Measurements from ENCODE around the gene SACM1L. TPM values are rescaled to one million over a fixed set of nuclear protein-coding genes. Genes with fewer than 3 reads are reported as not detected.

SACM1L gene
- total RNA-seq, 1 experiment from 2014 or later: 31.6 TPM

DNA sequence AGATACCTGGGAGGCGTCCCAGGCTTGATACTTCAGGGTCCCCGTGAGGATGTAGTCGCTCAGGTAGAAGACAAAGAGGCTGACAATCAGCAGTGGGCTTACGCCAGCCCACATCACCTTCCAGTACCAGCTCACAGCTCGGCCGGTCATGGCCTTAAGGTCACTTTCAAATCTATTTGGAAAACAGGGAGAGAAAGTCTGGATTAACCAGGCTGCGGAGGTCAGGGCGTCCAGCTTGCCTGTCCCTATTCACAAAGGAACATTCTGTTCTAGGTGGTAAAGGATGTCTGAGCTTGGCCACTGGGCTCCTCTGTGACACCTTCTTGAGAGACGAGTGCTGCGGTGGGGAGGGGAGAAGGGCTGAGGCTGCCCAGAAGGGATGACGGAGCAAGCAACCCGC, 70.7 kb downstream of the SACM1L start:
- Histone ChIP-seq H3K4me3 (ENCODE audit: low read depth in 2 of 2, low read length in 2 of 2) (no peak overlapping the region), H3K27ac (ENCODE audit: low read length) (no peak overlapping the region), H3K36me3 (ENCODE audit: control insufficient read depth, insufficient read depth, low read length) (no peaks in the 10 kb centered on the region), H3K27me3 (ENCODE audit: control insufficient read depth, insufficient read depth, low read length) (no peaks in the 10 kb centered on the region), H3K4me1 (ENCODE audit: control insufficient read depth, insufficient read depth, low read length) (no peaks in the 10 kb centered on the region), H3K9me3 (ENCODE audit: control insufficient read depth, insufficient read depth, low read depth, low read length) (no peaks in the 10 kb centered on the region)
- ChIA-PET CTCF (no interaction called here), POLR2A (no interaction called here)
- no peak for TF ChIP-seq POLR2AphosphoS5 (IDR thresholded peaks at IDR 0.05; ENCODE audit: low read depth, low read length)
- TF ChIP-seq CTCF (IDR thresholded peaks at IDR 0.05): no peak
- TF ChIP-seq SIN3A (IDR thresholded peaks at IDR 0.05; ENCODE audit: borderline replicate concordance, insufficient read depth, low read depth, low read length): no peak
- no peak for TF ChIP-seq TCF7L2 (IDR thresholded peaks at IDR 0.05; ENCODE audit: low read depth, low read length)
- TF ChIP-seq, protein P1, sequence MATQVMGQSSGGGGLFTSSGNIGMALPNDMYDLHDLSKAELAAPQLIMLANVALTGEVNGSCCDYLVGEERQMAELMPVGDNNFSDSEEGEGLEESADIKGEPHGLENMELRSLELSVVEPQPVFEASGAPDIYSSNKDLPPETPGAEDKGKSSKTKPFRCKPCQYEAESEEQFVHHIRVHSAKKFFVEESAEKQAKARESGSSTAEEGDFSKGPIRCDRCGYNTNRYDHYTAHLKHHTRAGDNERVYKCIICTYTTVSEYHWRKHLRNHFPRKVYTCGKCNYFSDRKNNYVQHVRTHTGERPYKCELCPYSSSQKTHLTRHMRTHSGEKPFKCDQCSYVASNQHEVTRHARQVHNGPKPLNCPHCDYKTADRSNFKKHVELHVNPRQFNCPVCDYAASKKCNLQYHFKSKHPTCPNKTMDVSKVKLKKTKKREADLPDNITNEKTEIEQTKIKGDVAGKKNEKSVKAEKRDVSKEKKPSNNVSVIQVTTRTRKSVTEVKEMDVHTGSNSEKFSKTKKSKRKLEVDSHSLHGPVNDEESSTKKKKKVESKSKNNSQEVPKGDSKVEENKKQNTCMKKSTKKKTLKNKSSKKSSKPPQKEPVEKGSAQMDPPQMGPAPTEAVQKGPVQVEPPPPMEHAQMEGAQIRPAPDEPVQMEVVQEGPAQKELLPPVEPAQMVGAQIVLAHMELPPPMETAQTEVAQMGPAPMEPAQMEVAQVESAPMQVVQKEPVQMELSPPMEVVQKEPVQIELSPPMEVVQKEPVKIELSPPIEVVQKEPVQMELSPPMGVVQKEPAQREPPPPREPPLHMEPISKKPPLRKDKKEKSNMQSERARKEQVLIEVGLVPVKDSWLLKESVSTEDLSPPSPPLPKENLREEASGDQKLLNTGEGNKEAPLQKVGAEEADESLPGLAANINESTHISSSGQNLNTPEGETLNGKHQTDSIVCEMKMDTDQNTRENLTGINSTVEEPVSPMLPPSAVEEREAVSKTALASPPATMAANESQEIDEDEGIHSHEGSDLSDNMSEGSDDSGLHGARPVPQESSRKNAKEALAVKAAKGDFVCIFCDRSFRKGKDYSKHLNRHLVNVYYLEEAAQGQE (IDR thresholded peaks at IDR 0.05; ENCODE audit: insufficient read depth in 1 of 2, low read depth in 2 of 2, low read length in 1 of 2): no peak
- ATAC-seq (no peak), DNase-seq (ENCODE audit: low read depth, low spot score) (no peak)
- intact Hi-C loops (cut with micrococcal nuclease; ENCODE audit: unreplicated experiment): no loop called here
- in situ Hi-C loops (cut with HindIII; ENCODE audit: low pct_unique_long_range_greater_than_20kb, low sequenced_read_pairs): no loop called here
- no TSS peak for BruUV-seq (replicated peaks)

- in situ Hi-C loops (cut with HindIII; ENCODE audit: low pct_unique_long_range_greater_than_20kb, low sequenced_read_pairs) (no loop called here), intact Hi-C loops (cut with micrococcal nuclease; ENCODE audit: unreplicated experiment) (loop anchor here (1.0 kb wide), 2 partner anchors 71 to 168 kb away; no protein-coding TSS in a partner anchor)
- Histone ChIP-seq H3K27me3 (ENCODE audit: control insufficient read depth, insufficient read depth, low read length) (no peaks in the 10 kb centered on the region), H3K9me3 (ENCODE audit: control insufficient read depth, insufficient read depth, low read depth, low read length) (no peaks in the 10 kb centered on the region), H3K4me1 (ENCODE audit: control insufficient read depth, insufficient read depth, low read length) (no peaks in the 10 kb centered on the region), H3K36me3 (ENCODE audit: control insufficient read depth, insufficient read depth, low read length) (no peaks in the 10 kb centered on the region), H3K27ac (ENCODE audit: low read length) (no peak overlapping the region), H3K4me3 (ENCODE audit: low read depth in 2 of 2, low read length in 2 of 2) (peak overlapping the region in 1 of 2 experiments; percentile 16; a peak in 1 of 4 replicates)
- DNase-seq (ENCODE audit: low read depth, low spot score) (peak; percentile 56), ATAC-seq (peak; percentile 94)
- no peak for TF ChIP-seq SIN3A (IDR thresholded peaks at IDR 0.05; ENCODE audit: borderline replicate concordance, insufficient read depth, low read depth, low read length)
- TF ChIP-seq POLR2AphosphoS5 (IDR thresholded peaks at IDR 0.05; ENCODE audit: low read depth, low read length): no peak
- peak; percentile 87 for TF ChIP-seq CTCF (IDR thresholded peaks at IDR 0.05)
- TF ChIP-seq, protein P1 (IDR thresholded peaks at IDR 0.05; ENCODE audit: insufficient read depth in 1 of 2, low read depth in 2 of 2, low read length in 1 of 2): no peak
- TF ChIP-seq TCF7L2 (IDR thresholded peaks at IDR 0.05; ENCODE audit: low read depth, low read length): no peak
- BruUV-seq (replicated peaks): no TSS peak
- ChIA-PET CTCF (interaction anchor here (0.6 to 1.4 kb wide), 4 partner anchors 10 to 395 kb away, joined by 5 to 9 read pairs (median 7); no protein-coding TSS in a partner anchor), POLR2A (interaction anchor here (0.5 kb wide), 1 partner anchor 71 kb away, joined by 3 read pairs; no protein-coding TSS in a partner anchor)
These were observed 71.9 kb downstream of the SACM1L start for GRCh38 chr3:45760878-45761711.

All from Panc1 (cell line).